Skeletal muscle tissue (tissue), 4 donors: Measurements from ENCODE around the gene CRHR2. TPM values are rescaled to one million over a fixed set of nuclear protein-coding genes. Genes with fewer than 3 reads are reported as not detected.

Experiments used
- H3K27ac ChIP-seq: one replicate; pipeline ENCODE4 v1.7.0; 2013; ENCODE audit warnings: mild to moderate bottlenecking, low read depth, low read length, inconsistent platforms
- H3K27me3 ChIP-seq, 3 donors: one replicate each; pipeline ENCODE4 v1.7.0; 2013; ENCODE audit warnings: low read length in 3 of 3; ENCODE audit not compliant: control insufficient read depth in 3 of 3, insufficient read depth in 3 of 3
- H3K36me3 ChIP-seq, 3 donors: one replicate each; pipeline ENCODE4 v1.7.0; 2013; ENCODE audit warnings: low read length in 3 of 3; ENCODE audit not compliant: control insufficient read depth in 3 of 3, insufficient read depth in 3 of 3
- H3K4me1 ChIP-seq, 3 donors: one replicate each; pipeline ENCODE4 v1.7.0; 2013; ENCODE audit warnings: low read length in 3 of 3, mild to moderate bottlenecking in 3 of 3; ENCODE audit not compliant: control insufficient read depth in 3 of 3, insufficient read depth in 3 of 3
- H3K4me3 ChIP-seq, 3 donors: one replicate each; pipeline ENCODE4 v1.7.0; 2013; ENCODE audit warnings: low read length in 3 of 3
- H3K9ac ChIP-seq, 3 donors: one replicate each; pipeline ENCODE4 v1.7.0; 2013; ENCODE audit warnings: low read length in 3 of 3, mild to moderate bottlenecking in 3 of 3, moderate library complexity in 2 of 3, low read depth in 1 of 3
- H3K9me3 ChIP-seq, 3 donors: one replicate each; pipeline ENCODE4 v1.7.0; 2013; ENCODE audit warnings: low read length in 3 of 3; ENCODE audit not compliant: control insufficient read depth in 3 of 3
- total RNA-seq: library from RNA; depleted of rRNA; stranded (reverse); fragments of >200 nt; gene quantifications from one replicate; pipeline ENCODE4 v1.2.3, GENCODE V29; 2014
- donor health status: Osteomylitis.

Gene CRHR2
- total RNA-seq, 1 donor from 2014 or later: under 0.01 TPM

DNA sequence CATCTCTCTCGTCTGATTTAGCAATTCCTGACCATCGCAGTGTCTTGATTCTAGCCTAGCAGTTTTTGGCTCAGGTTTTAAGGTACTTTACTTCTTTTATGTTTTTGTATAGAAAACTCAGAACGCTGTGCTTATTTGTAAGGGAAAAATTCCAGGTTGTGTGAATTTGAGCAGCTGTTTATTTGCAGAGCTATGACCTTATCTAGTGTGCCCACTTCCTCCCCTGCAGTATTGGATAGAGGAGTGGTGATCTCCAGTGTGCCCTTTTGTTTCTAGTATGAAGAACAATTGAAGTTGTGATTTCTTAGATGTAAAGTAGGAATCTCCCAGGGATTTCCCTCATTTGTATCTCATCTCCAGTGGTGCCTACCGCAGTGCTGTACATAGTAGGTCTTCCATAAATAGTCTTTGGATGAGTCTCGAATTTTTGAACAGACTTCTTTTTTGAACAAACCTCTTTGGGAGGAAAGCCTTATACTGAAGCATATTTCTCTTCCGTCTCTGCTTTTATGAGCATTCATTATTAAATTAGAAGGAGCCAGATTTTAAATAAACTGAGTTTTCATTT lies 47.5 kb downstream of the CRHR2 start:
- Histone ChIP-seq H3K36me3 (peaks cover 20 to 45% (median 37%) of the 10 kb centered on the region in 3 donors), H3K27ac (no peak overlapping the region), H3K4me3 (no peak overlapping the region), H3K4me1 (no peaks in the 10 kb centered on the region), H3K9ac (no peak overlapping the region), H3K27me3 (no peaks in the 10 kb centered on the region), H3K9me3 (no peaks in the 10 kb centered on the region)

DNA sequence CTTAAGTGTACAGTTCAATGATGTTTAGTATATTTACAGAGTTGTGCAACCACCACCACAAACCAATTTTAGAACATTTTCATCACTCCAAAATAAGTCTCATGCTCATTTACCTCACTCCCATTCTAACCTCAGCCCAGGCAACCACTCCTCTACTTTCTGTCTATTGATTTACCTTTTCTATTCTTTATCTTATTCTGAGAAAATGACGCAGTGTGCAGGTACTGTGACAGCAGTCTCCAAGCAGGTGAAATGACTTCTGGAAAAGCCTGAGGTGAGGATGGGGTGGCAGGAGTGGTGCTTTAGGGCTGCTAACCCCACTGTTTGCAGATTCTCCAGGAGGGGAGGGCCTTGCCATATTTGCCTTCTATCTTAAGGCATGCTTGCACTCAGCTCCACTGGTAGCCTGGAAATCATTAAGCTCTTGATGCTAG lies 48.0 kb downstream of the CRHR2 start:
- H3K27me3 ChIP-seq: no peaks in the 10 kb centered on the region
- H3K4me3 ChIP-seq: no peak overlapping the region
- H3K9me3 ChIP-seq: no peaks in the 10 kb centered on the region
- no peak overlapping the region for H3K9ac ChIP-seq
- H3K27ac ChIP-seq: no peak overlapping the region
- H3K36me3 ChIP-seq: peaks cover 22 to 49% (median 41%) of the 10 kb centered on the region in 3 donors
- no peaks in the 10 kb centered on the region for H3K4me1 ChIP-seq

DNA sequence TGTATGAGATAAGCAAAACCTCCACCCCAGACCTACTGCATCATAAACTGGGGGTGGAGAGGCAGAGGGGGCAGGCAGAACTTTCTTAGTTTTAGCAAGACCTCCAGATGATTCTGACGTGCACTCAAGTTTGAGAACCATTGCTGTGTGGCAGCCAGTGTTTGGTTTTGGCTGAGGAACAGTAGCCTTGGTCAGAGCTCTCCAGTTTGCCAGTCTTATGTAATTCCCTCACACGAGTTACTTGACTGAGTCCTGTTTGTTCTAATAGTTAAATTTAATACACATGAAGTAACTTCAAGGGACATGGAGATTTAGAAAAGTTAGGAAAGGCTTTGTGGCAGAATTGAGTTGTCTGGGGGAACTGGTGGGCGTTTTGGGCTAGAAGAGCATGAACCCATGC lies 49.0 kb downstream of the CRHR2 start:
- Histone ChIP-seq H3K27me3 (no peaks in the 10 kb centered on the region), H3K9me3 (no peaks in the 10 kb centered on the region), H3K9ac (no peak overlapping the region), H3K36me3 (peaks cover 25 to 57% (median 50%) of the 10 kb centered on the region in 3 donors), H3K27ac (no peak overlapping the region), H3K4me3 (no peak overlapping the region), H3K4me1 (no peaks in the 10 kb centered on the region)

DNA sequence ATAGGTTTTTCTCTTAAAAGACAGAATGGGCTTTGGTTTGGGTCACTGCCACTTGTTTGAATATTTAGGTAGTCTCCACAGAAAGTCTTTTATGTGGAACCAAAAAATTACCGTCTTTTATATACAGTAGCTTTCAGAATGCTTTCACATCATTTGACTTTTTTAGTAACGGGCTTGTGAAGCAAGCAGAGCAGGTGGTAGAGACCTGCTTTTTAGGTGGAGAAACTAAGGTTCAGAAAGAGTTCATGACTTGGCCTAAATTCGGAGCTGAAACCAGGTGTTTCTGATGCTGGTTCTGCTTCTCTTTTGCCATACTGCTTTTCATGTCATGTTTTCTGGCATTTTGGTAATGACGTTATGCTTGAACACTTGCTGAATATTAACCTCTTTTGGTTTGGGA lies 51.3 kb downstream of the CRHR2 start:
- H3K4me1 ChIP-seq: no peaks in the 10 kb centered on the region
- no peak overlapping the region for H3K9ac ChIP-seq
- H3K4me3 ChIP-seq: no peak overlapping the region
- no peaks in the 10 kb centered on the region for H3K27me3 ChIP-seq
- H3K9me3 ChIP-seq: no peaks in the 10 kb centered on the region
- H3K36me3 ChIP-seq: peaks cover 27 to 61% (median 59%) of the 10 kb centered on the region in 3 donors
- no peak overlapping the region for H3K27ac ChIP-seq

DNA sequence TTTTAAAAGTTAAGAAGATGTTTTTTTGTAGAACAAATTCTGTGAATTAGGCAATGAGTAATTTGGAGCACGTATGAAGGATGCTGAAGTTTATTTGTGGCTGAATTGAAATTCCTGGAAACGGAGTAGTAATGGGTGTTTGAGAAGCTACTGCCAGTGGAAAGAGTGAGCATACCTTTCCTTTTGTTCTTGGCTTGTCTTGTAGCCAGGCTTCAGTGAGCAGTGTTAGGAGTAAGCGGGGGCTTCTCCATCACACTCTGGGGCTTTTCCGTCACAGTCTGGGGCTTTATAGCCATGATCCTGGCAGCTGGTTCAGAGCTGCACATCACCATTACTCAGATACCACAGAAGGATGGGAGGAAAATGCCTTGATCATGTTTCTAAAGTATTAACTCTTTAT lies 55.2 kb downstream of the CRHR2 start:
- Histone ChIP-seq H3K9me3 (no peaks in the 10 kb centered on the region), H3K4me3 (no peak overlapping the region), H3K27me3 (no peaks in the 10 kb centered on the region), H3K36me3 (peaks cover 19 to 49% (median 34%) of the 10 kb centered on the region in 3 donors), H3K27ac (no peak overlapping the region), H3K9ac (no peak overlapping the region), H3K4me1 (no peaks in the 10 kb centered on the region)

DNA sequence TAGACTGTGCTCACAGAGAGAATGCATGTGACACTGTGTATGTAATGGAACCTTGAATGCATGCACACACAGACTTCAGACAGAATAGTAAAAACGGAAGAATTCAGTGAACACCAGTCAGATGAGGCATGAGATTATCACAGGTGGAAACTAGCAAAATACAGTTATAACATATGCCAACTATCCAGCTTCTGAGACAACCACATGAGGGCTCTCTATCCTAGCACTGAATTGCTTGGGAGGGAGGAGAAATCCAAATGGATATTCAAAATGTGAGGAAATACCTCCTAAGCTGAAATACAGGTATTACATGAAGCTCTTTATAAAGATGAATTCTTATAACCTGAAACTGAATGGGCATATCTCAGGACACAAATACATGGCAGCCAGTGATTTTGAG lies 57.0 kb downstream of the CRHR2 start:
- no peaks in the 10 kb centered on the region for H3K4me1 ChIP-seq
- H3K4me3 ChIP-seq: no peak overlapping the region
- peaks cover 18 to 55% (median 41%) of the 10 kb centered on the region in 3 donors for H3K36me3 ChIP-seq
- no peak overlapping the region for H3K9ac ChIP-seq
- H3K9me3 ChIP-seq: no peaks in the 10 kb centered on the region
- no peak overlapping the region for H3K27ac ChIP-seq
- H3K27me3 ChIP-seq: no peaks in the 10 kb centered on the region

DNA sequence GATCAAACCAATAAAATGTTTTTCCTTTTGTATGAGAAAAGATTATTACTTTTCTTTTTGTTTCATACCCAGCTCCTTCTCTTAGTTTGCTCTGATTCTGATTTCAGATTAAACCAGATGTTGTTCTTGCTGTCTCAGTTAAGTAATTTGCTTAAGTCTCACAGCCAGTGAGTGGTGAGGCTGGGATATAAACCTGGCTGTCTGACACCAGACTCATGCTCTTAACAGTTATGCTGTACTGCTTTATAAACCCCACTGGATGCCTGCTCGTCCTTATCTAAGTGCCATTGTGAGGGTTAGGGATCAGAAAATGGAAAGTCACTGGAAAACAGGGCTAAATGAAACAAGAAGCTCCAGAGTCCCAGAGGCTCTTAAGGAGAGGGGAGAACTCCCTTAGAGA lies 63.3 kb downstream of the CRHR2 start:
- Histone ChIP-seq H3K27ac (no peak overlapping the region), H3K9me3 (no peaks in the 10 kb centered on the region), H3K4me1 (no peaks in the 10 kb centered on the region), H3K27me3 (no peaks in the 10 kb centered on the region), H3K9ac (no peak overlapping the region), H3K4me3 (no peak overlapping the region), H3K36me3 (peaks cover 28 to 64% (median 48%) of the 10 kb centered on the region in 3 donors)

DNA sequence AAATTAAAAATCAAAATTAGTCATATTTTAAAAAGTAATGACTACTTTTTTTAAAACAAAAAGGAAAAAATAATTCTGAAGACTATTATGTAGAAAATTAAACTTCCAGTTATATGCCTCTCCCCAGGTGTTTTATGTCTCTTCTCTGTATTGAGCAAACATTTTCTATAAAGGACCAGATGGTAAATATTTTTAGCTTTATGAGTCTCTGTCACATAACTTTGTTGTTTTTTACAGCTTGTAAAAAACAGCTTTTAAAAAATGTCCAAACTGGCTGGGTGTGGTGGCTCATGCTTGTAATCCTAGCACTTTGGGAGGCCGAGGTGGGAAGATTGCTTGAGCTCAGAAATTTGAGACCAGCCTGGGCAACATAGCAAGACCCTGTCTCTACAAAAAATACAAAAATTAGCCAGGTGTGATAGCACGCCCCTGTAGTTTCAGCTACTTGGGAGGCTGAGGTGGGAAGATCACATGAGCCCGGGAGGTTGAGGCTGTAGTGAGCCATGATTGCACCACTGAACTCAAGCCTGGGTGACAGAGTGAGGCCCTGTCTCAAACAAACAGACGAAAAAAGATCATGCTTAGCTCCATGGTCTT lies 64.1 kb downstream of the CRHR2 start:
- H3K4me3 ChIP-seq: no peak overlapping the region
- H3K27ac ChIP-seq: no peak overlapping the region
- H3K4me1 ChIP-seq: no peaks in the 10 kb centered on the region
- no peaks in the 10 kb centered on the region for H3K9me3 ChIP-seq
- H3K27me3 ChIP-seq: no peaks in the 10 kb centered on the region
- peaks cover 28 to 62% (median 52%) of the 10 kb centered on the region in 3 donors for H3K36me3 ChIP-seq
- no peak overlapping the region for H3K9ac ChIP-seq

DNA sequence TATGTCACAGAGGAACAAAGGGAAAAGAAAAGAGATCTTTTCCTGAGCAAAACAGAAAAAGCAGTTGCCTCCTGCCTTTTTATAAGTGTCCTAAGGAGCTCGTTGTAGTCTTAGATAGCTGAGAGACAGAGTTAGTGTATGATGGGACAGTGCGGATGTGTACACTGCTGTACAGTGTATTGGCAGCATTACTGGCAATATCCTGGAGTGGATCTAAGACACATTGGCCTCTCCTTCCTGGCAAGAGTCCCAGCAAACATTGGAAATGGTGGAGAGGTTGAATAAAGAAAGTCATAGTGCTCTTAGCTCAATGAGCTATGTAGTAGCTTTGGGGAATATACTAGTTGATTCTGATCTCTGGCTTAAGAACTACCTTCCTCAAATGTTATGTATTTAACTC lies 64.9 kb downstream of the CRHR2 start:
- no peak overlapping the region for H3K4me3 ChIP-seq
- H3K27ac ChIP-seq: no peak overlapping the region
- no peaks in the 10 kb centered on the region for H3K9me3 ChIP-seq
- H3K27me3 ChIP-seq: no peaks in the 10 kb centered on the region
- no peaks in the 10 kb centered on the region for H3K4me1 ChIP-seq
- H3K36me3 ChIP-seq: peaks cover 31 to 67% (median 55%) of the 10 kb centered on the region in 3 donors
- H3K9ac ChIP-seq: no peak overlapping the region

DNA sequence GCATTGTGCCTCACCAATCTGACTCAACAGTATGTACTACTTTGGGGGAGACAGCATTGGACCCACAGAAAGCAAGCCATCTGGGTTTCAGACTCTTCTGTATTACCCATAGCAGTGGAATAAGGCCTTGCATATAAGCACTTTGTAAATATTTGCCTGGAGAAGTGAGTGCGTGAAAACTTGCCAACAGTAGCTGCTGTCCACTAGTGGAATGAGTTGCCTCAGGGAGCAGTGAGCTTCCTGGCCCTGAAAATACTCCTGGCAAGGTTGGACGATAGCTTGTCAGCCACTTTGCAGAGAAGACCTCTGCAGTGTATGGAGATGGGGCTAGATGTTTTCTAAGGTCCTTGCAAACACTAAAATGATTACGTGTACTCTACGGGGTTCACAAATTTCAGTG lies 65.9 kb downstream of the CRHR2 start:
- H3K9me3 ChIP-seq: no peaks in the 10 kb centered on the region
- peaks cover 22 to 63% (median 49%) of the 10 kb centered on the region in 3 donors for H3K36me3 ChIP-seq
- H3K4me1 ChIP-seq: no peaks in the 10 kb centered on the region
- no peak overlapping the region for H3K27ac ChIP-seq
- H3K27me3 ChIP-seq: no peaks in the 10 kb centered on the region
- H3K9ac ChIP-seq: peak overlapping the region in 1 of 3 donors; percentile 10
- no peak overlapping the region for H3K4me3 ChIP-seq
